Endothelial cell of umbilical vein (primary cell): Measurements from ENCODE around the gene METTL18.

Experiments
- POLR2AphosphoS5 ChIP-seq: IDR thresholded peaks from 2 replicates; pipeline ENCODE4 v1.6.1; 2012; ENCODE audit warnings: low read depth, mild to moderate bottlenecking, control low read depth, low read length, moderate library complexity; ENCODE audit not compliant: insufficient read depth
- TF ChIP-seq, protein P1 (sequence below), 2 donors: IDR thresholded peaks; 1 replicate in 1 of 2; 2 replicates in 1 of 2; pipeline ENCODE4 v1.5.1; 2011; ENCODE audit warnings: low read length in 2 of 2, mild to moderate bottlenecking in 2 of 2, moderate library complexity in 2 of 2, control low read depth in 1 of 2, inconsistent platforms in 1 of 2, low read depth in 1 of 2; ENCODE audit not compliant: insufficient read depth in 1 of 2; ENCODE audit errors: extremely low read depth in 1 of 2

GRCh38 chr1:169745015-169745861, 49.5 kb downstream of the METTL18 start:
- no peak for TF ChIP-seq POLR2AphosphoS5
- TF ChIP-seq, protein P1, sequence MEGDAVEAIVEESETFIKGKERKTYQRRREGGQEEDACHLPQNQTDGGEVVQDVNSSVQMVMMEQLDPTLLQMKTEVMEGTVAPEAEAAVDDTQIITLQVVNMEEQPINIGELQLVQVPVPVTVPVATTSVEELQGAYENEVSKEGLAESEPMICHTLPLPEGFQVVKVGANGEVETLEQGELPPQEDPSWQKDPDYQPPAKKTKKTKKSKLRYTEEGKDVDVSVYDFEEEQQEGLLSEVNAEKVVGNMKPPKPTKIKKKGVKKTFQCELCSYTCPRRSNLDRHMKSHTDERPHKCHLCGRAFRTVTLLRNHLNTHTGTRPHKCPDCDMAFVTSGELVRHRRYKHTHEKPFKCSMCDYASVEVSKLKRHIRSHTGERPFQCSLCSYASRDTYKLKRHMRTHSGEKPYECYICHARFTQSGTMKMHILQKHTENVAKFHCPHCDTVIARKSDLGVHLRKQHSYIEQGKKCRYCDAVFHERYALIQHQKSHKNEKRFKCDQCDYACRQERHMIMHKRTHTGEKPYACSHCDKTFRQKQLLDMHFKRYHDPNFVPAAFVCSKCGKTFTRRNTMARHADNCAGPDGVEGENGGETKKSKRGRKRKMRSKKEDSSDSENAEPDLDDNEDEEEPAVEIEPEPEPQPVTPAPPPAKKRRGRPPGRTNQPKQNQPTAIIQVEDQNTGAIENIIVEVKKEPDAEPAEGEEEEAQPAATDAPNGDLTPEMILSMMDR (IDR thresholded peaks at IDR 0.05; ENCODE audit: extremely low read depth in 1 of 2, insufficient read depth in 1 of 2, low read depth in 1 of 2, low read length in 2 of 2): no peak
